ENCODE measurements around the gene TSPOAP1. TPM values are rescaled to one million over a fixed set of nuclear protein-coding genes. Genes with fewer than 3 reads are reported as not detected.

Gene TSPOAP1
- polyA plus RNA-seq, 1 of the 3 experiments (the other 2 are of a cell fraction), result 0.79 TPM

GRCh38 chr17:58357312-58358297 lies 29.0 kb upstream of the TSPOAP1 start (continued):
- TF ChIP-seq EP300 (IDR thresholded peaks at IDR 0.05; ENCODE audit: borderline replicate concordance in 1 of 2, low read depth in 1 of 2, low read length in 1 of 2) (no peak), MEF2A (IDR thresholded peaks at IDR 0.05; ENCODE audit: borderline replicate concordance, low read depth) (no peak), RCOR1 (IDR thresholded peaks at IDR 0.05; ENCODE audit: low read length) (no peak), TCF12 (IDR thresholded peaks at IDR 0.05) (no peak), POLR2AphosphoS5 (IDR thresholded peaks at IDR 0.05; ENCODE audit: low read depth, low read length) (no peak)

DNA sequence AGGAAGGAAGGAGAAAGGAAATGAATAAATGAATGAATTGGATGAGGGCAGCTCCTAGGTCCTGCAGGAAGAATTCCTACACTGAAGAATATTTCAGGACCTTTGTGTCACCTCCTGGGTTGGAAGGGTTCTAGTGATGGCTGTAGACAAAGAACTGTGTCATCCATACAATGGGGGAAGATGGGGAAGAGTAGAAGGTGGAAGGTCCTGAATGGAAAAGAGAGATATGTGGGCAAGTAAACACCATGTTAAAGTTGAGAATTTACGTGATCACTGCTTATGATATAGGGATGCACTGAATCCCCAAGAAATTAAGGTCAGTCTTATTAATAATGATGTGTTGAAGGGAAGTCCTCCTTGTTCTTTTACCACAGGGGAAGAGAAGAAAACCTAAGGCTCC lies 27.6 kb upstream of the TSPOAP1 start:
- H3K9ac ChIP-seq, result no peak overlapping the region
- CTCF ChIA-PET, result interaction anchor here (0.9 to 5.3 kb wide), 4 partner anchors 39 to 91 kb away, joined by 3 to 27 read pairs (median 6); partner anchors contain the start of gene RNF43
- WGBS (ENCODE audit: low lambda C conversion rate), result 45% methylated on average over 1 of the region's 1 CpG

More for the DNA sequence above, 27.6 kb upstream of the TSPOAP1 start:
- DNase-seq, result no peak
- Histone ChIP-seq H3F3A (replicated peaks; ENCODE audit: insufficient read depth) (no peaks in the 10 kb centered on the region), H3K36me3 (replicated peaks in 1 of 2; ENCODE audit: control insufficient read depth in 1 of 2, insufficient read depth in 2 of 2, low read length in 1 of 2) (no peaks in the 10 kb centered on the region), H3K4me3 (ENCODE audit: low read depth in 2 of 2, low read length in 1 of 2) (no peak overlapping the region), H3K9me2 (no peaks in the 10 kb centered on the region), H2AFZ (ENCODE audit: low read depth) (no peak overlapping the region), H3K4me2 (no peak overlapping the region), H3K9me3 (no peaks in the 10 kb centered on the region), H3K79me2 (ENCODE audit: insufficient read depth) (peaks cover 8% of the 10 kb centered on the region), H3K27ac (ENCODE audit: low read depth in 2 of 2, low read length in 1 of 2) (no peak overlapping the region), H3K4me1 (ENCODE audit: control insufficient read depth in 1 of 2, insufficient read depth in 2 of 2, low read depth in 1 of 2, low read length in 1 of 2) (peaks cover 0 to 8% of the 10 kb centered on the region in 2 experiments; a peak in 2 of 4 replicates), H4K20me1 (ENCODE audit: insufficient read depth) (no peaks in the 10 kb centered on the region), H3K27me3 (ENCODE audit: insufficient read depth) (peaks cover 3% of the 10 kb centered on the region; the same call in 1 of the 2 replicates)
- TF ChIP-seq, protein P1, sequence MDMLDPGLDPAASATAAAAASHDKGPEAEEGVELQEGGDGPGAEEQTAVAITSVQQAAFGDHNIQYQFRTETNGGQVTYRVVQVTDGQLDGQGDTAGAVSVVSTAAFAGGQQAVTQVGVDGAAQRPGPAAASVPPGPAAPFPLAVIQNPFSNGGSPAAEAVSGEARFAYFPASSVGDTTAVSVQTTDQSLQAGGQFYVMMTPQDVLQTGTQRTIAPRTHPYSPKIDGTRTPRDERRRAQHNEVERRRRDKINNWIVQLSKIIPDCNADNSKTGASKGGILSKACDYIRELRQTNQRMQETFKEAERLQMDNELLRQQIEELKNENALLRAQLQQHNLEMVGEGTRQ (IDR thresholded peaks at IDR 0.05; ENCODE audit: borderline replicate concordance, low read depth, low read length), result no peak
- TF ChIP-seq NFIC (IDR thresholded peaks at IDR 0.05; ENCODE audit: borderline replicate concordance) (no peak), YY1 (IDR thresholded peaks at IDR 0.05; ENCODE audit: low read depth) (no peak), GABPA (IDR thresholded peaks at IDR 0.05; ENCODE audit: low read depth) (no peak), POLR2AphosphoS5 (IDR thresholded peaks at IDR 0.05; ENCODE audit: low read depth, low read length) (no peak), PBX3 (IDR thresholded peaks at IDR 0.05) (no peak), TAF1 (IDR thresholded peaks at IDR 0.05; ENCODE audit: borderline replicate concordance, low read depth, low read length) (no peak), CHD2 (IDR thresholded peaks at IDR 0.05; ENCODE audit: low read length, partially characterized antibody) (no peak), GATA2 (CRISPR knock-in tag; IDR thresholded peaks at IDR 0.05) (no peak), NRF1 (IDR thresholded peaks at IDR 0.05; ENCODE audit: low read depth, low read length) (no peak)
- TF ChIP-seq, protein P2, sequence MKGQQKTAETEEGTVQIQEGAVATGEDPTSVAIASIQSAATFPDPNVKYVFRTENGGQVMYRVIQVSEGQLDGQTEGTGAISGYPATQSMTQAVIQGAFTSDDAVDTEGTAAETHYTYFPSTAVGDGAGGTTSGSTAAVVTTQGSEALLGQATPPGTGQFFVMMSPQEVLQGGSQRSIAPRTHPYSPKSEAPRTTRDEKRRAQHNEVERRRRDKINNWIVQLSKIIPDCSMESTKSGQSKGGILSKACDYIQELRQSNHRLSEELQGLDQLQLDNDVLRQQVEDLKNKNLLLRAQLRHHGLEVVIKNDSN (IDR thresholded peaks at IDR 0.05; ENCODE audit: borderline replicate concordance, low read depth), result no peak
- TF ChIP-seq, protein P3, sequence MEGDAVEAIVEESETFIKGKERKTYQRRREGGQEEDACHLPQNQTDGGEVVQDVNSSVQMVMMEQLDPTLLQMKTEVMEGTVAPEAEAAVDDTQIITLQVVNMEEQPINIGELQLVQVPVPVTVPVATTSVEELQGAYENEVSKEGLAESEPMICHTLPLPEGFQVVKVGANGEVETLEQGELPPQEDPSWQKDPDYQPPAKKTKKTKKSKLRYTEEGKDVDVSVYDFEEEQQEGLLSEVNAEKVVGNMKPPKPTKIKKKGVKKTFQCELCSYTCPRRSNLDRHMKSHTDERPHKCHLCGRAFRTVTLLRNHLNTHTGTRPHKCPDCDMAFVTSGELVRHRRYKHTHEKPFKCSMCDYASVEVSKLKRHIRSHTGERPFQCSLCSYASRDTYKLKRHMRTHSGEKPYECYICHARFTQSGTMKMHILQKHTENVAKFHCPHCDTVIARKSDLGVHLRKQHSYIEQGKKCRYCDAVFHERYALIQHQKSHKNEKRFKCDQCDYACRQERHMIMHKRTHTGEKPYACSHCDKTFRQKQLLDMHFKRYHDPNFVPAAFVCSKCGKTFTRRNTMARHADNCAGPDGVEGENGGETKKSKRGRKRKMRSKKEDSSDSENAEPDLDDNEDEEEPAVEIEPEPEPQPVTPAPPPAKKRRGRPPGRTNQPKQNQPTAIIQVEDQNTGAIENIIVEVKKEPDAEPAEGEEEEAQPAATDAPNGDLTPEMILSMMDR (IDR thresholded peaks at IDR 0.05), result no peak
- POLR2A ChIA-PET, result no interaction called here

Measured in SK-N-SH (cell line).